ENCODE measurements around the gene MRPL36.

- TF ChIP-seq CTCF (conservative IDR thresholded peaks at IDR 0.05; ENCODE audit: low read depth, low read length) = no peak
- no peak for TF ChIP-seq EZH2 (IDR thresholded peaks at IDR 0.05; ENCODE audit: borderline replicate concordance, low read depth, low read length, poor library complexity, severe bottlenecking)
Observed at GRCh38 chr5:1817261-1818043, 17.8 kb upstream of the MRPL36 start.

Measured in A673 (cell line).